ENCODE results near the gene RPS18. TPM values are rescaled to one million over a fixed set of nuclear protein-coding genes. Genes with fewer than 3 reads are reported as not detected.

RPS18 gene
- total RNA-seq, 2 donors from 2014 or later: 2,541 to 3,009 TPM

GRCh38 chr6:33250731-33251130 is 21.1 kb upstream of the RPS18 start:
- Histone ChIP-seq H3K4me1 (ENCODE audit: control insufficient read depth, insufficient read depth, low read length) (peaks cover 5% of the 10 kb centered on the region), H3K9me3 (ENCODE audit: control insufficient read depth, low read length) (no peaks in the 10 kb centered on the region), H3K4me3 (ENCODE audit: low read length) (no peak overlapping the region), H3K27ac (ENCODE audit: low read depth, low read length) (no peak overlapping the region), H3K36me3 (ENCODE audit: control insufficient read depth, insufficient read depth, low read length) (peaks cover 18% of the 10 kb centered on the region), H3K9ac (ENCODE audit: extremely low read depth, low read length, poor library complexity, severe bottlenecking) (no peak overlapping the region), H3K27me3 (ENCODE audit: control insufficient read depth, insufficient read depth, low read length, poor library complexity, severe bottlenecking) (peaks cover 25% of the 10 kb centered on the region)
- WGBS, 2 experiments (ENCODE audit: insufficient coverage in 1 of 2, insufficient read length in 1 of 2): 96 to 98% methylated on average over 9 to 13 of the region's 13 CpGs
- no peaks in the 10 kb centered on the region for H3K9me3 Mint-ChIP-seq
- peaks cover 20% of the 10 kb centered on the region for H3K36me3 Mint-ChIP-seq (ENCODE audit: low read depth)
- H3K4me3 Mint-ChIP-seq: no peak overlapping the region
- H3K27me3 Mint-ChIP-seq (ENCODE audit: insufficient read depth): peaks cover 23% of the 10 kb centered on the region
- TF ChIP-seq CTCF (conservative IDR thresholded peaks at IDR 0.05): no peak
- H3K4me1 Mint-ChIP-seq: peaks cover 14% of the 10 kb centered on the region
- DNase-seq: no peak
- H3K27ac Mint-ChIP-seq: no peak overlapping the region

- no peak overlapping the region for H3K4me3 Mint-ChIP-seq
- no peak for TF ChIP-seq CTCF (conservative IDR thresholded peaks at IDR 0.05)
- H3K27ac ChIP-seq (ENCODE audit: low read depth, low read length): no peak overlapping the region
Measured at GRCh38 chr6:33251395-33252012, 20.4 kb upstream of the RPS18 start.

GRCh38 chr6:33252759-33253158 is 19.1 kb upstream of the RPS18 start:
- peaks cover 4% of the 10 kb centered on the region for H3K27me3 Mint-ChIP-seq (ENCODE audit: insufficient read depth)
- no peak overlapping the region for H3K4me3 Mint-ChIP-seq
- H3K36me3 Mint-ChIP-seq (ENCODE audit: low read depth): peaks cover 32% of the 10 kb centered on the region
- peaks cover 2% of the 10 kb centered on the region for H3K9me3 ChIP-seq (ENCODE audit: control insufficient read depth, low read length)
- H3K27ac ChIP-seq (ENCODE audit: low read depth, low read length): no peak overlapping the region
- peaks cover 7% of the 10 kb centered on the region for H3K9me3 Mint-ChIP-seq
- H3K27me3 ChIP-seq (ENCODE audit: control insufficient read depth, insufficient read depth, low read length, poor library complexity, severe bottlenecking): peaks cover 11% of the 10 kb centered on the region
- TF ChIP-seq CTCF (conservative IDR thresholded peaks at IDR 0.05): no peak
- no peak overlapping the region for H3K9ac ChIP-seq (ENCODE audit: extremely low read depth, low read length, poor library complexity, severe bottlenecking)
- peaks cover 26% of the 10 kb centered on the region for H3K36me3 ChIP-seq (ENCODE audit: control insufficient read depth, insufficient read depth, low read length)
- H3K4me3 ChIP-seq (ENCODE audit: low read length): no peak overlapping the region
- no peak overlapping the region for H3K27ac Mint-ChIP-seq
- peaks cover 14% of the 10 kb centered on the region for H3K4me1 Mint-ChIP-seq
- H3K4me1 ChIP-seq (ENCODE audit: control insufficient read depth, insufficient read depth, low read length): peaks cover 5% of the 10 kb centered on the region
- no peak for DNase-seq

More at GRCh38 chr6:33251395-33252012, 20.4 kb upstream of the RPS18 start:
- Histone ChIP-seq H3K4me3 (ENCODE audit: low read length) (no peak overlapping the region), H3K4me1 (ENCODE audit: control insufficient read depth, insufficient read depth, low read length) (peaks cover 5% of the 10 kb centered on the region), H3K9ac (ENCODE audit: extremely low read depth, low read length, poor library complexity, severe bottlenecking) (no peak overlapping the region), H3K27me3 (ENCODE audit: control insufficient read depth, insufficient read depth, low read length, poor library complexity, severe bottlenecking) (peaks cover 18% of the 10 kb centered on the region), H3K36me3 (ENCODE audit: control insufficient read depth, insufficient read depth, low read length) (peaks cover 18% of the 10 kb centered on the region), H3K9me3 (ENCODE audit: control insufficient read depth, low read length) (no peaks in the 10 kb centered on the region)
- WGBS, 2 experiments (ENCODE audit: insufficient coverage in 1 of 2, insufficient read length in 1 of 2): 92 to 94% methylated on average over 4 to 6 of the region's 6 CpGs
- Mint-ChIP-seq H3K27ac (no peak overlapping the region), H3K36me3 (ENCODE audit: low read depth) (peaks cover 24% of the 10 kb centered on the region), H3K27me3 (ENCODE audit: insufficient read depth) (peaks cover 15% of the 10 kb centered on the region), H3K4me1 (peaks cover 14% of the 10 kb centered on the region), H3K9me3 (no peaks in the 10 kb centered on the region)
- no peak for DNase-seq
